Large intestine (tissue), 3 donors: ENCODE results near the gene ETNPPL. TPM values are rescaled to one million over a fixed set of nuclear protein-coding genes. Genes with fewer than 3 reads are reported as not detected.
"Not testable (repeated sequence)": the region's sequence is repeated elsewhere in the genome, so short reads cannot be mapped to it uniquely, and the experiment has no call there.

Experiments used
- DNase-seq, 2 donors: peaks; one replicate each; pipeline versions ENCODE4 v3.0.0 to v3.0.0-alpha.2; 2013
- H3K27ac ChIP-seq: one replicate; pipeline ENCODE4 v1.5.1; 2013; ENCODE audit warnings: low read length
- H3K27me3 ChIP-seq: 2 replicates; pipeline ENCODE4 v1.6.1; 2013; ENCODE audit warnings: low read length; ENCODE audit not compliant: control insufficient read depth, insufficient read depth
- H3K36me3 ChIP-seq: 2 replicates; pipeline ENCODE4 v1.6.1; 2013; ENCODE audit warnings: low read length; ENCODE audit not compliant: control insufficient read depth, insufficient read depth
- H3K4me1 ChIP-seq: one replicate; pipeline ENCODE4 v1.6.1; 2013; ENCODE audit warnings: low read length; ENCODE audit not compliant: control insufficient read depth, insufficient read depth
- H3K4me3 ChIP-seq: one replicate; pipeline ENCODE4 v1.5.1; 2013; ENCODE audit warnings: low read length
- H3K9me3 ChIP-seq: one replicate; pipeline ENCODE4 v1.6.1; 2013; ENCODE audit warnings: mild to moderate bottlenecking, low read depth, low read length, moderate library complexity; ENCODE audit not compliant: control insufficient read depth
- WGBS: methylation state at CpG from one replicate; pipeline ENCODE4 v1.1.5; 2013; ENCODE audit warnings: low lambda C conversion rate; ENCODE audit not compliant: insufficient coverage; 5-methylcytosine and 5-hydroxymethylcytosine counted together
- polyA plus RNA-seq: library from polyadenylated mRNA; unstranded; fragments of 120-200 nt; gene quantifications from one replicate; pipeline ENCODE4 v1.2.1, GENCODE V29; 2013

The ETNPPL gene
- polyA plus RNA-seq, 1 donor, result 0.06 TPM

DNA sequence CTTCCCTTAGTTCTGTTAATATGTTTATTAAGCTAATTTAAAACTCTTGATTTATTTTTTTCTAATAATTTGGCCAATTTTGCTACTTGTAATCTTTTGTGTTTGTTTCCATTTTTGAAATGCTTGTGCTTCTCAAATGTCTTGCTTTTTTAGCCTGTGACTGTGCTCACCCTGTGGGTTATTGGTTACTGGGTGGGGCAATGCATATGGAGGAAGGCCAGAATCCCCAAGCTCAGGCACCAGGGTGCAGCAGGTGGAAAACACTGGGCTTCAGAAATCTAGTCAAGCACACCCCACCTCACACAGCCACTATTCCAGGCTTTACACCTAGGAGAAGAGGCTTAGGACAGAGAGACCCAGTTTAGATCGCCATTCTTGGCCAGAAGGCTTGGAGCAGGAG is 33.1 kb downstream of the ETNPPL start:
- H3K9me3 ChIP-seq, result peaks cover 12% of the 10 kb centered on the region
- no peaks in the 10 kb centered on the region for H3K4me1 ChIP-seq
- no peaks in the 10 kb centered on the region for H3K27me3 ChIP-seq
- DNase-seq, result no peak
- H3K27ac ChIP-seq, result no peak overlapping the region
- no peaks in the 10 kb centered on the region for H3K36me3 ChIP-seq
- no CpG with 5 or more reads among the region's 1 CpG for WGBS
- H3K4me3 ChIP-seq, result no peak overlapping the region

DNA sequence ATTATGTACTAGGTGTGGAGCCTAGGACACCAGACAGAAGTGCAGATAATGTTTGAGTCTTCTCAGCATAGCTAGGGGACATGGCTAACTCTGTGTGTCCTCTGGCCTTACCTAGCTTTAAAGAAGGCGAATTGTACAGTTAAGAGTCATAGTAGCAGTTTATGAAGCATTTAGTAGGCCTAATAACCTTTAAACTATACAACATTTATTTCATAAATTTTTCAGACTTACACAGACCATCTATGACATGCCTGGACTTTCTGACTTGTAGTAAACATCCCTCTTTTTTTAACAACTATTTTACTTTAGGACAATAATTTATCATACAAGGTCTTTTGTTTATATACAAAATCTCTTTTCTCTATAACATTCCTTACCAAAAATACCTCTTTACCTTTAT is 37.4 kb downstream of the ETNPPL start:
- H3K9me3 ChIP-seq, result peaks cover 12% of the 10 kb centered on the region
- no peaks in the 10 kb centered on the region for H3K27me3 ChIP-seq
- H3K4me1 ChIP-seq, result no peaks in the 10 kb centered on the region
- WGBS, result no CpG with 5 or more reads among the region's 1 CpG
- no peak overlapping the region for H3K27ac ChIP-seq
- no peaks in the 10 kb centered on the region for H3K36me3 ChIP-seq
- H3K4me3 ChIP-seq, result no peak overlapping the region
- DNase-seq, result no peak

DNA sequence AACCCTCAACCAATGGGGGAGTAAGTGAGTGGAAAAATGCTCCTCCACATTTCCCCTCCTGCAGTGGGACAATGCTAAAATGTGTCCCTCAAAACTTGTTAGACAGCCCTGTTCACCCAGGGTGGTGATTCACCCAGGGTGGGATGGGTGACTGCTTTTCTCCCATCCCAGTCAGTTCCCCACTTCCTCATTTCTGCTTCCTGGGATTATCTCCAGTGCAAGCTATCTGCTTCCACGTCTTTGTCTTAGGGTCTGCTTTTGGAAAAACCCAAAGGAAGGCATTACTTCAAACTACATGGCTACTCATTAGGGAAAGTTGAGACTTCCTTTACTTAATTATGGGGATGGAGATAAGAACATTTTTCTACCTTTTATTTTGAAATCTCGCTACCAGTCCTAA is 45.5 kb downstream of the ETNPPL start:
- Histone ChIP-seq H3K36me3 (no peaks in the 10 kb centered on the region), H3K27me3 (no peaks in the 10 kb centered on the region), H3K9me3 (no peaks in the 10 kb centered on the region), H3K27ac (no peak overlapping the region), H3K4me1 (no peaks in the 10 kb centered on the region), H3K4me3 (no peak overlapping the region)
- 60% methylated on average over 1 of the region's 2 CpGs for WGBS
- DNase-seq, result no peak

DNA sequence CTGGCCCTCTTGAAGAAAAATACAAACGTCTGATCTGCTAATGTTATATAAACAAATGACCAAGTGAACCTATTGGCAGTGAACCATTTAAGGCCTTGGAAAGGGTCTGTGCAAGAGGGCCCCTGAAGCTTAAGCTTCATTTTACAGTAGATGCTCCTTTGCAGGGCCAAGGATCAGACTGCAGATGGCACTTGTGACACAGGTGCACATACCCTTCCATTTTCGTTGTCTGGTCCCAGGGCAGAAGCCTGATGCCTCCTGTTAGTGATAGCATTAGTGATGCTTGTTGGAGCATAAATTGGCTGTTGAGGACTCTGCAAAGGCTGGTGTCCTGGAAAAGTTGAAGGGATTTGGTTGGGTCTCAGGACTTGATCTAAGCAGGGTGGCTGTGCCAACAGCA is 46.5 kb downstream of the ETNPPL start:
- no peak overlapping the region for H3K27ac ChIP-seq
- H3K4me3 ChIP-seq, result no peak overlapping the region
- H3K9me3 ChIP-seq, result no peaks in the 10 kb centered on the region
- H3K4me1 ChIP-seq, result no peaks in the 10 kb centered on the region
- no peaks in the 10 kb centered on the region for H3K36me3 ChIP-seq
- H3K27me3 ChIP-seq, result no peaks in the 10 kb centered on the region
- no peak for DNase-seq
- WGBS, result no CpG with 5 or more reads among the region's 2 CpGs

DNA sequence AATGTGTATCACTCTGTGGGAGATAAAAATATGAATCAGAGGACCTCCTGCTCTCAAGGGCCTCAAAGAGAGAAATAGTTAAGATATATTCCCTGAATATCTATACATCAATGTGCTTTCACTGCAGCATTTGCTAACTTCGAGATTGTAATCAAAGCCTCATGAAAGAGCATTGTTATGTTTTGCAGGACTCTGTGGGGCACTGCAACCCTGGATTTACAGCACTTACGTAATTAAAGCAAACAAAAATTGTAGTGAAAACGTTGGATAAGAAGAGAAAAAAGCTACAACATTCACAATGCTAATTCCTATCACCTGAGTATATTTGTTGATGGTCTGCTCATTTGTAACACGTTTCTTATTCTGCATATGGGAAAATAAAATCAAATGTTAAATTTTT is 48.0 kb downstream of the ETNPPL start:
- no peak overlapping the region for H3K27ac ChIP-seq
- no peak for DNase-seq
- H3K4me3 ChIP-seq, result no peak overlapping the region
- H3K4me1 ChIP-seq, result no peaks in the 10 kb centered on the region
- 10% methylated on average over 2 of the region's 4 CpGs for WGBS
- no peaks in the 10 kb centered on the region for H3K9me3 ChIP-seq
- H3K27me3 ChIP-seq, result no peaks in the 10 kb centered on the region
- H3K36me3 ChIP-seq, result no peaks in the 10 kb centered on the region

DNA sequence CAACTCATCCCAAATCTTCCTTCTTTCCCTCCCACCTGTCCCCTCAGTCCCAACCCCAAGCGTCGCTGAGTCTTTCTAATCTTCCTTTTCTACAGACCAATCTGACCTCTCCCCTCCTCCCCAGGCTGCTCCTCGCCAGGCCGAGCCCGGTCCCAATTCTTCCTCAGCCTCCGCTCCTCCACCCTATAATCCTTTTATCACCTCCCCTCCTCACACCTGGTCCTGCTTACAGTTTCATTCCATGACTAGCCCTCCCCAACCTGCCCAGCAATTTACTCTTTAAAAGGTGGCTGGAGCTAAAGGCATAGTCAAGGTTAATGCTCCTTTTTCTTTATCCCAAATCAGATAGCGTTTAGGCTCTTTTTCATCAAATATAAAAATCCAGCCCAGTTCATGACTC is 52.3 kb downstream of the ETNPPL start:
- not testable (repeated sequence) for H3K4me3 ChIP-seq, DNase-seq, H3K4me1 ChIP-seq, H3K27me3 ChIP-seq, H3K27ac ChIP-seq, H3K9me3 ChIP-seq, H3K36me3 ChIP-seq
- WGBS, result no CpG with 5 or more reads among the region's 7 CpGs

DNA sequence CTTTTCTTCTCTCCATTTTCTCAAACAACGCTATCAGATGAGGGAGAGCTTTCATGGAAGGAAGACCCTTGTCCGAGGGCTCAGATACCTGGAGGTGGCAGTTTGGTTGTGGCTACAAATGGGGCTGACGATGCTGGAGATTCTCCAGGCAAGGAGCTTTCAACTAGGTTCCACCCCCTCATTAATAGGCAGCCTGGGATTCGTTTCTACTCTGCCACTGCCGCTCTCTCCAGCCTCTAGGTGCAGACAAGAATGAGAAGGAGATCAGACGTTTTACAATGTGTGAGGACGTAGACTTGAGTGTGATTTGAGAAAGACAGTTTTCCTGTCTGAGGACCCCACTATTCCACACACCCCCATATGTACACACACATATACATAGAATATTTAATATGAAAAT is 53.1 kb downstream of the ETNPPL start:
- WGBS, result no CpG with 5 or more reads among the region's 7 CpGs
- no peaks in the 10 kb centered on the region for H3K9me3 ChIP-seq
- no peak for DNase-seq
- no peak overlapping the region for H3K27ac ChIP-seq
- no peaks in the 10 kb centered on the region for H3K27me3 ChIP-seq
- no peaks in the 10 kb centered on the region for H3K4me1 ChIP-seq
- no peak overlapping the region for H3K4me3 ChIP-seq
- H3K36me3 ChIP-seq, result no peaks in the 10 kb centered on the region

DNA sequence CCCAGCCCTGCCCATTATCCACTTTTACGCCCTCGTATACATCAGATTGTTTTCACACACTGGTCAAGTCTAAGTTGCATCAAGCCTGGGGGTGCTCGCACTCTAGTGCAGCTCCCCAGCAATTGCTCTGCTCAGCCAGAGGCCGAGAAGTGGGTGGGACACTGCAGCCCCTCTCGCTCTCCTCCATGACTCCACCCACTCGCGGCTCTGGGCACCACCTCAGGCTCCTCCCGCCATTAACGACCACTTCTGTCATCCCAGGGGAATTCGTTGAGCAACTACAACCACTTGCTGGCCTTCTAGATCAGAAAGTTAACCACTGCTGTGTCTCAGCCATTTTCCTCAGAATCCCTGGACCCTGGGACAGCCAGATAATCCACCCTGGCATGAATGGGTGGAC is 53.6 kb downstream of the ETNPPL start:
- no peaks in the 10 kb centered on the region for H3K4me1 ChIP-seq
- WGBS, result 73% methylated on average over 2 of the region's 10 CpGs
- no peak overlapping the region for H3K4me3 ChIP-seq
- H3K9me3 ChIP-seq, result no peaks in the 10 kb centered on the region
- H3K27ac ChIP-seq, result no peak overlapping the region
- no peak for DNase-seq
- no peaks in the 10 kb centered on the region for H3K36me3 ChIP-seq
- no peaks in the 10 kb centered on the region for H3K27me3 ChIP-seq

DNA sequence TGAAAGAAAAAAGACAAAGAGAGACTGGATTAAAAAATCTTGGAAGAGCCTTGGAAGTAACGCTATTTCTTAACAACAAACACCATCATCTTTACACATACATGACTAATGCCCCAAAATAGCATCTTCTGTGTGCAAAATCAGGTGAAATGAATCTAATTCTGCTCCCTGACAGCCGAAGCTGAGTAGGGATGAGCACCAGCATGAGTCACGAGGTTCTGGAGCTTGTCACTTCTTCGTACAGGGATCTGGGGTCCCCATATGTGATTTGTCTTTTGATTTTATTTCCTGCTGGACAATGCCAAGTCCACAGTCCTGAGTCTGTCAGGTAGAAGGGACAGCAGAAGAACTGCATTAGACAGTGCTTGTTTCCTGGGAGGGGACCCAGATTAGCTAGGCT is 56.6 kb downstream of the ETNPPL start:
- Histone ChIP-seq H3K27me3 (no peaks in the 10 kb centered on the region), H3K4me3 (no peak overlapping the region), H3K36me3 (no peaks in the 10 kb centered on the region), H3K27ac (no peak overlapping the region), H3K9me3 (no peaks in the 10 kb centered on the region), H3K4me1 (no peaks in the 10 kb centered on the region)
- no peak for DNase-seq
- 100% methylated on average over 1 of the region's 4 CpGs for WGBS

DNA sequence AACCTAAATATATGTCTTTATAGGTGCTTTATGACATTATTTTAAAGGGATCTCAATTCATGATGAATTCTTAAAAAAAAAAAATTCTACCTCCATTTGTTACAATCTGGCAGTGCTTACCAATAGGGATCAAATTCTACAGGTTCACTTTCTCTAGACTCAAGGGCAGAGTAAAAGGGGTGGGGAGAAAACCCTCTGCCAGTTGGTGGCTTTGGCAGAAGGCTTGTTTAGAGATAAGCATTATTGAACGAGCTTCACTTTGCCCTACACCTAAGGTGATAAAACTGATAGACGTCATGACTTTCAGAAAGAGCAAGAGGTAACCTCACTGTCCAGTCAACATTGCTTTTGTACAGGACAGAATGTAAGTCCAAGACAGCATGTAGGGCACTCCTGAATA is 58.9 kb downstream of the ETNPPL start:
- Histone ChIP-seq H3K4me3 (no peak overlapping the region), H3K27me3 (no peaks in the 10 kb centered on the region), H3K27ac (no peak overlapping the region), H3K36me3 (no peaks in the 10 kb centered on the region), H3K4me1 (no peaks in the 10 kb centered on the region), H3K9me3 (no peaks in the 10 kb centered on the region)
- no CpG with 5 or more reads among the region's 2 CpGs for WGBS
- DNase-seq, result no peak

DNA sequence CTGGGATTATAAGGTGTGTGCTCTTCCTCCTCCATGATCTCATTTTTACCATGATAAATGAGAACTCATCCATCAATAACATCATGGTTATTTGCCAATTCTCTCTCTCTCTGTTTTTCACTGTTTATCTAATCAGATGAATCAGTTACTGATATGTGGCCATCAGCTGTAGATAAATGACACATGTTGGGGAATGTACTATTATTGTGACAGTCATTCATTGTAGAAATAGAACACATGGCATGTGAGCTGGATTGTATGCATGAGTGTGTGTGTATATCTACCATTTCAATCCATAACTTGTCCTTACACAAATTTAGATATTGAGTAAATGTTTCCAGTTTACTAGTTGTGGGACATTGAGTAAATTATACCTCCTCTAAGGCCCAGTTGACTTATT is 59.5 kb downstream of the ETNPPL start:
- no peaks in the 10 kb centered on the region for H3K36me3 ChIP-seq
- DNase-seq, result no peak
- no peaks in the 10 kb centered on the region for H3K9me3 ChIP-seq
- H3K27ac ChIP-seq, result no peak overlapping the region
- no peak overlapping the region for H3K4me3 ChIP-seq
- H3K27me3 ChIP-seq, result no peaks in the 10 kb centered on the region
- H3K4me1 ChIP-seq, result no peaks in the 10 kb centered on the region
